Hepatocyte (in vitro differentiated cells): Measurements from ENCODE around the gene UPF3B. TPM values are rescaled to one million over a fixed set of nuclear protein-coding genes. Genes with fewer than 3 reads are reported as not detected.
A peak's percentile ranks its signal among the peaks of the same experiment; 100 is the strongest.

ENCODE experiments used
- DNase-seq: peaks from one replicate; pipeline ENCODE4 v3.0.0-alpha.2; 2016; ENCODE audit warnings: low spot score
- H2AFZ ChIP-seq: fragments of 200-600 bp; sonication (generic); 2 replicates; pipeline ENCODE4 v1.6.0; 2016; ENCODE audit warnings: antibody characterized with exemption, mild to moderate bottlenecking
- H3K27ac ChIP-seq: fragments of 200-600 bp; sonication (generic); 2 replicates; pipeline ENCODE4 v1.5.1; 2016; ENCODE audit warnings: mild to moderate bottlenecking
- H3K27me3 ChIP-seq: fragments of 200-600 bp; sonication (generic); 2 replicates; pipeline ENCODE4 v1.6.1; 2016
- H3K36me3 ChIP-seq: fragments of 200-600 bp; sonication (generic); replicated peaks from 2 replicates; pipeline ENCODE4 v1.5.1; 2016; ENCODE audit warnings: low read depth; ENCODE audit not compliant: insufficient read depth
- H3K4me1 ChIP-seq: fragments of 200-600 bp; sonication (generic); 2 replicates; pipeline ENCODE4 v1.5.1; 2016; ENCODE audit warnings: mild to moderate bottlenecking, moderate library complexity; ENCODE audit not compliant: insufficient read depth
- H3K4me2 ChIP-seq: fragments of 200-600 bp; sonication (generic); 2 replicates; pipeline ENCODE4 v1.6.0; 2016
- H3K4me3 ChIP-seq: fragments of 200-600 bp; sonication (generic); 2 replicates; pipeline ENCODE4 v1.5.1; 2016; ENCODE audit warnings: mild to moderate bottlenecking
- H3K79me2 ChIP-seq: fragments of 200-600 bp; sonication (generic); 2 replicates; pipeline ENCODE4 v1.6.0; 2017; ENCODE audit warnings: mild to moderate bottlenecking
- H3K9me2 ChIP-seq: fragments of 200-600 bp; sonication (generic); replicated peaks from 2 replicates; pipeline ENCODE4 v1.6.0; 2017; ENCODE audit warnings: mild to moderate bottlenecking; ENCODE audit not compliant: insufficient read depth
- H3K9me3 ChIP-seq: fragments of 200-600 bp; sonication (generic); 2 replicates; pipeline ENCODE4 v1.5.1; 2016; ENCODE audit warnings: low read depth, mild to moderate bottlenecking
- H4K20me1 ChIP-seq: fragments of 200-600 bp; sonication (generic); 2 replicates; pipeline ENCODE4 v1.6.0; 2016; ENCODE audit warnings: mild to moderate bottlenecking; ENCODE audit not compliant: insufficient read depth, poor library complexity, severe bottlenecking
- CTCF ChIP-seq: fragments of 200-600 bp; sonication (generic); IDR thresholded peaks from 2 replicates; pipeline ENCODE4 v1.5.1; 2016; ENCODE audit warnings: antibody characterized with exemption, mild to moderate bottlenecking; ENCODE audit not compliant: poor library complexity
- EZH2 ChIP-seq: fragments of 200-600 bp; sonication (generic); IDR thresholded peaks from 2 replicates; pipeline ENCODE4 v1.6.1; 2016; ENCODE audit warnings: antibody characterized with exemption, mild to moderate bottlenecking, borderline replicate concordance
- EZH2phosphoT487 ChIP-seq: fragments of 200-600 bp; sonication (generic); IDR thresholded peaks from one replicate; pipeline ENCODE4 v1.6.1; 2018; ENCODE audit warnings: antibody characterized with exemption, mild to moderate bottlenecking, low read depth, moderate library complexity; ENCODE audit not compliant: unreplicated experiment, severe bottlenecking
- WGBS: methylation state at CpG from one replicate; pipeline ENCODE4 v1.1.6; 2016; ENCODE audit warnings: low lambda C conversion rate; ENCODE audit errors: missing lambda C conversion rate; 5-methylcytosine and 5-hydroxymethylcytosine counted together
- polyA plus RNA-seq: library from polyadenylated mRNA; unstranded; fragments of >200 nt; fragmentation: Nextera tagmentation; extraction: Ambion mirVana; gene quantifications from 2 replicates; pipeline ENCODE4 v1.2.1, GENCODE V29; 2016
- total RNA-seq: library from RNA; depleted of rRNA; stranded (reverse); fragments of >200 nt; gene quantifications from 2 replicates; pipeline ENCODE4 v1.2.3, GENCODE V29; 2014

Gene UPF3B
- total and polyA plus RNA-seq, 2 experiments from 2014 or later: 4.3 to 6.7 TPM

GRCh38 chrX:119801253-119802221 lies 51.2 kb downstream of the UPF3B start:
- DNase-seq: no peak
- WGBS: 91% methylated on average over 2 of the region's 2 CpGs

GRCh38 chrX:119791437-119792231 lies 61.1 kb downstream of the UPF3B start, which contains the start of gene RPL39:
TSS of gene RPL39 (minus strand) at chrX:119791630. CDS start at chrX:119791576, 54 bp downstream.
- 47% methylated on average over 57 of the region's 58 CpGs for WGBS
- H2AFZ ChIP-seq: peak within 1 kb of the TSS; percentile 65
- no peaks in the 10 kb centered on the region for H3K4me1 ChIP-seq
- peak within 1 kb of the TSS; percentile 80 for H3K4me2 ChIP-seq
- no peaks in the 10 kb centered on the region for H3K27me3 ChIP-seq
- H3K9me2 ChIP-seq: no peaks in the 10 kb centered on the region
- peak within 1 kb of the TSS; percentile 38 for H3K4me3 ChIP-seq
- no peaks in the 10 kb centered on the region for H3K36me3 ChIP-seq
- H4K20me1 ChIP-seq: peaks cover 37% of the 10 kb centered on the region
- DNase-seq: peak; percentile 91
- peak within 1 kb of the TSS; percentile 92 for H3K27ac ChIP-seq
- TF ChIP-seq EZH2 (no peak), CTCF (no peak), EZH2phosphoT487 (no peak)
- H3K79me2 ChIP-seq: peaks cover 40% of the 10 kb centered on the region
- no peaks in the 10 kb centered on the region for H3K9me3 ChIP-seq

More at GRCh38 chrX:119801253-119802221, 51.2 kb downstream of the UPF3B start:
- H2AFZ ChIP-seq: no peak overlapping the region
- no peaks in the 10 kb centered on the region for H3K9me2 ChIP-seq
- no peak overlapping the region for H3K27ac ChIP-seq
- H3K36me3 ChIP-seq: no peaks in the 10 kb centered on the region
- H3K79me2 ChIP-seq: no peaks in the 10 kb centered on the region
- no peaks in the 10 kb centered on the region for H4K20me1 ChIP-seq
- no peaks in the 10 kb centered on the region for H3K9me3 ChIP-seq
- H3K4me2 ChIP-seq: no peak overlapping the region
- H3K4me3 ChIP-seq: no peak overlapping the region
- TF ChIP-seq EZH2phosphoT487 (no peak), EZH2 (no peak), CTCF (no peak)
- no peaks in the 10 kb centered on the region for H3K27me3 ChIP-seq
- no peaks in the 10 kb centered on the region for H3K4me1 ChIP-seq

- no peaks in the 10 kb centered on the region for H3K9me3 ChIP-seq
- H3K4me3 ChIP-seq: peak overlapping the region; percentile 38
- peak; percentile 32 for TF ChIP-seq CTCF
- no peak for TF ChIP-seq EZH2phosphoT487
- H4K20me1 ChIP-seq: peaks cover 37% of the 10 kb centered on the region
- peaks cover 41% of the 10 kb centered on the region for H3K79me2 ChIP-seq
- no peaks in the 10 kb centered on the region for H3K4me1 ChIP-seq
- H3K9me2 ChIP-seq: no peaks in the 10 kb centered on the region
- H2AFZ ChIP-seq: peak overlapping the region; percentile 19
- no peaks in the 10 kb centered on the region for H3K36me3 ChIP-seq
- WGBS: 38% methylated on average over 31 of the region's 31 CpGs
- H3K27ac ChIP-seq: peak overlapping the region; percentile 92
- no peaks in the 10 kb centered on the region for H3K27me3 ChIP-seq
- DNase-seq: peak; percentile 38
- H3K4me2 ChIP-seq: peak overlapping the region; percentile 80
Observed at GRCh38 chrX:119790977-119791436, 61.8 kb downstream of the UPF3B start.
